Osteocyte (in vitro differentiated cells): ENCODE data around the gene PCDH18. TPM values are rescaled to one million over a fixed set of nuclear protein-coding genes. Genes with fewer than 3 reads are reported as not detected.
"Not testable (repeated sequence)": the region's sequence is repeated elsewhere in the genome, so short reads cannot be mapped to it uniquely, and the experiment has no call there.

ENCODE experiments used
- DNase-seq: peaks from one replicate; pipeline ENCODE4 v3.0.0; 2021; ENCODE audit warnings: mixed read lengths; ENCODE audit not compliant: unreplicated experiment; ENCODE audit errors: extremely low spot score
- H3K27ac Mint-ChIP-seq: one replicate; pipeline ENCODE4 v1.8.0; 2021; ENCODE audit warnings: mild to moderate bottlenecking, mixed read lengths; ENCODE audit not compliant: unreplicated experiment
- H3K27me3 Mint-ChIP-seq: one replicate; pipeline ENCODE4 v1.8.0; 2021; ENCODE audit warnings: mixed read lengths; ENCODE audit not compliant: unreplicated experiment
- H3K36me3 Mint-ChIP-seq: one replicate; pipeline ENCODE4 v1.8.0; 2021; ENCODE audit warnings: mixed read lengths; ENCODE audit not compliant: unreplicated experiment
- H3K4me1 Mint-ChIP-seq: one replicate; pipeline ENCODE4 v1.8.0; 2021; ENCODE audit warnings: mixed read lengths; ENCODE audit not compliant: unreplicated experiment
- H3K4me3 Mint-ChIP-seq: one replicate; pipeline ENCODE4 v1.8.0; 2021; ENCODE audit warnings: mild to moderate bottlenecking, moderate library complexity, mixed read lengths; ENCODE audit not compliant: unreplicated experiment
- H3K9me3 Mint-ChIP-seq: one replicate; pipeline ENCODE4 v1.8.0; 2021; ENCODE audit warnings: mixed read lengths; ENCODE audit not compliant: unreplicated experiment
- total RNA-seq: library from RNA; stranded (reverse); gene quantifications from 2 replicates; pipeline ENCODE4 v1.2.1, GENCODE V29; 2021
- TF ChIP-seq, protein P1 (sequence below): fragments of 200-600 bp; sonication (generic); IDR thresholded peaks from 2 replicates; pipeline ENCODE4 v1.5.0; 2021; ENCODE audit warnings: antibody characterized with exemption, mild to moderate bottlenecking, moderate library complexity

Gene PCDH18
- total RNA-seq, 1 donor from 2014 or later: 74.8 TPM

DNA sequence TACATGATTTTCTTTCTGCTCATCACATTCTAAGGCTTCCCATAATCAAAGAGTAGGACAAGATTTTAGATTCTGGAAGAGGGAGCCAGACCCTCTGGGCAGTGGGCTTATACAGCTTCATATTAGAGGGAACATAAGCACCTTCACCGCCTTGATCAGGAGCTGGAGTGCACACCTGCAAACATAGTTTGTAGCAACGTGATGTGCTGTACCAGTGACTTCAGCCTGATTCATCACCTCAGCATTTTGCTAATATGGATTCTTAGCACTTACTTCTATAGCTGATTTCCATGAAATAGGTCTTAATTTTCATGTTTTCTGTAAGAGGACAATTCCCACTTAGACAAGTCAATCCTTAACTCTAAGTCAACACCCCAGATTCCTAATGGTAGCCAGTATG, 36.7 kb downstream of the PCDH18 start:
- no peaks in the 10 kb centered on the region for H3K9me3 Mint-ChIP-seq
- H3K27me3 Mint-ChIP-seq: no peaks in the 10 kb centered on the region
- H3K4me3 Mint-ChIP-seq: no peak overlapping the region
- no peaks in the 10 kb centered on the region for H3K36me3 Mint-ChIP-seq
- no peak overlapping the region for H3K27ac Mint-ChIP-seq
- no peak for DNase-seq
- no peaks in the 10 kb centered on the region for H3K4me1 Mint-ChIP-seq
- TF ChIP-seq, protein P1, sequence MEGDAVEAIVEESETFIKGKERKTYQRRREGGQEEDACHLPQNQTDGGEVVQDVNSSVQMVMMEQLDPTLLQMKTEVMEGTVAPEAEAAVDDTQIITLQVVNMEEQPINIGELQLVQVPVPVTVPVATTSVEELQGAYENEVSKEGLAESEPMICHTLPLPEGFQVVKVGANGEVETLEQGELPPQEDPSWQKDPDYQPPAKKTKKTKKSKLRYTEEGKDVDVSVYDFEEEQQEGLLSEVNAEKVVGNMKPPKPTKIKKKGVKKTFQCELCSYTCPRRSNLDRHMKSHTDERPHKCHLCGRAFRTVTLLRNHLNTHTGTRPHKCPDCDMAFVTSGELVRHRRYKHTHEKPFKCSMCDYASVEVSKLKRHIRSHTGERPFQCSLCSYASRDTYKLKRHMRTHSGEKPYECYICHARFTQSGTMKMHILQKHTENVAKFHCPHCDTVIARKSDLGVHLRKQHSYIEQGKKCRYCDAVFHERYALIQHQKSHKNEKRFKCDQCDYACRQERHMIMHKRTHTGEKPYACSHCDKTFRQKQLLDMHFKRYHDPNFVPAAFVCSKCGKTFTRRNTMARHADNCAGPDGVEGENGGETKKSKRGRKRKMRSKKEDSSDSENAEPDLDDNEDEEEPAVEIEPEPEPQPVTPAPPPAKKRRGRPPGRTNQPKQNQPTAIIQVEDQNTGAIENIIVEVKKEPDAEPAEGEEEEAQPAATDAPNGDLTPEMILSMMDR: no peak

DNA sequence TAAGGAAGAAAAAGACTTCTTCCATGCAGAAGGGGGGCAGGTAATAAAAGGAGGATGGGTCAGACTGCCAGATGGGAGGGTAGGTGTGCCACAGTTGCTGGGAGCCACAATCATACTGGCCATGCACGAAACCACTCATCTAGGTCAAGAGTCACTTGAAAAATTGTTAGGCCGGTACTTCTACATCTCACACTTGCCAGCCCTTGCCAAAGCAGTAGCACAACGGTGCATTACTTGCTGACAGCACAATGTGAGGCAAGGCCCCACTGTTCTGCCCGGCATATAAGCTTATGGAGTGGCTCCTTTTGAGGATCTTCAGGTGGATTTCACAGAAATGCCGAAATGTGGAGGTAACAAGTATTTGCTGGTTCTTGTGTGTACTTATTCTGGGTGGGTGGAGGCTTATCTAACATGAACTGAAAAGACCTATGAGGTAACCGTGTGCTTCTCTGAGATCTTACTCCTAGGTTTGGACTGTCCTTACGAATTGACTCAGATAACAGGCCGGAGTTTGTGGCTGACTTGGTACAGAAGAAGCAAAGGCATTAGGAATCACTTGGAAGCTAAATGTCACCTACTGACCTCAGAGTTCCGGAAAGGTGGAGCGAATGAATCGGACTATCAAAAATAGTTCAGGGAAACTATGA, 48.9 kb downstream of the PCDH18 start:
- H3K36me3 Mint-ChIP-seq, H3K9me3 Mint-ChIP-seq, H3K4me1 Mint-ChIP-seq, DNase-seq, H3K27ac Mint-ChIP-seq, H3K27me3 Mint-ChIP-seq, H3K4me3 Mint-ChIP-seq: not testable (repeated sequence)

DNA sequence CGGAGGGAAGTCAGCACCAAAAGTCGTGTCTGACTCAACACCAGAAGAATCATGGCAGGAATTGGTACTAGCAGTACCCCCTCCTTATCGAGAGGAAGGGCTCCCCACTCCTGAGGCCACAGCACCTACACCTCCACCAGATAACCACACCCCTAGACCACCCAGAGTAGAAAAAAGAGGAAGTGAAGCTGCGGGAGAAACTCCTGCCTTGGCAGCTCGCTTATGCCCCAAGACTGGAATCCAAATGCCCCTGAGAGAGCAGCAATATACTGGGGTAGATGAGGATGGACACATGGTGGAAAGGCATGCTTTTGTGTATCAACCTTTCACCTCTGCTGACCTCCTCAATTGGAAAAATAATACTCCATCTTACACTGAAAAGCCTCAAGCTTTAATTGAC, 52.6 kb downstream of the PCDH18 start:
- DNase-seq, H3K4me3 Mint-ChIP-seq, H3K27ac Mint-ChIP-seq, H3K27me3 Mint-ChIP-seq, H3K9me3 Mint-ChIP-seq, H3K36me3 Mint-ChIP-seq: not testable (repeated sequence)
- peaks cover 16% of the 10 kb centered on the region for H3K4me1 Mint-ChIP-seq

DNA sequence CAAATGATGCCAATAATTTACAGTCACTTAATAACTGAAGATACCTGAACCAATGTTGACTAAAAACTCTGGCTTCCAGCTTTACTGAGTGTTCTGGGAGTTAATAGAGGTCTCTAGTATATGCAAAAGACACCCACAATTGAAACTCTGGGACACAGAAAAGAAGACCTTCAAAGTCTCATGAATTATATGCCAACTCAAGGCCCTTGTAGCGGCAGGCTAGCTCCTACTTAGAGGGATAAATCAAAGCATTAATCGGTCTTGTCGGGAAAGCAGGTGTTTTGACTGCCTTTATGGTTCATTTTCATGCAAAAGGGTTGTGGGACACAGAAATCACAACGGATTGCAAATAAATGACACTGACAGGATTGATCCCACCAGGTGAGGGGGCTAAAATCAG, 55.9 kb downstream of the PCDH18 start:
- Mint-ChIP-seq H3K36me3 (no peaks in the 10 kb centered on the region), H3K9me3 (peaks cover 7% of the 10 kb centered on the region), H3K27me3 (no peaks in the 10 kb centered on the region), H3K27ac (no peak overlapping the region), H3K4me3 (no peak overlapping the region), H3K4me1 (peaks cover 28% of the 10 kb centered on the region)
- TF ChIP-seq, protein P1: no peak
- no peak for DNase-seq

DNA sequence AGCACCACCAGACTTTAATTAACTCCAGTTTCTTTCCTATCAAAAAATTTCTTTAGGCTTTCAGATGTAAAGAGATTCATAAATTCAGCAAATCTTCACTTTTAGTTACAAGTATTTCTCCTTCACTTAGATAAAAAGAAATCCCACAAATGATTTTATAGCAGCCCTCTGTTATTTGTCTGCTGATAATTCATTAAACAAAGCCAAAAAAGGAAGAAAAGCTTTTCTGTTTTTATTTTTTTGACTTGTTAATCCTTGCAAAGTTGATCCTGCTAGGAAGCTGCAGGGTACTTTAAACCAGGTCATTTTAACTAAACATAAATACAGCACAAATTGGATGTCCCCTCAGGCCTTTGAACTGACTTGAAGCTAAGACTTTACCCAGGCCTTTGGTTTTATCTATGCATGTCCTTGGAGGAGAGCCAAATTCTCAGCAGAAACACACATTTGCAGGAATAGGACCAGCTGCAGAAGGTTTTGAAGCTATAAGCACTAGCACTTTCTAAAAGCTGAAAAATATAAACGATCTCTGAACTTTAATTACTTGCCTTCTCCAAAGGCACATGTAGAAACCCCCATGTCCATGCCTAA, 57.5 kb downstream of the PCDH18 start:
- no peak for DNase-seq
- TF ChIP-seq, protein P1: no peak
- H3K27me3 Mint-ChIP-seq: no peaks in the 10 kb centered on the region
- H3K4me3 Mint-ChIP-seq: no peak overlapping the region
- peaks cover 11% of the 10 kb centered on the region for H3K9me3 Mint-ChIP-seq
- peaks cover 33% of the 10 kb centered on the region for H3K4me1 Mint-ChIP-seq
- peak overlapping the region; percentile 4 for H3K27ac Mint-ChIP-seq
- H3K36me3 Mint-ChIP-seq: no peaks in the 10 kb centered on the region

DNA sequence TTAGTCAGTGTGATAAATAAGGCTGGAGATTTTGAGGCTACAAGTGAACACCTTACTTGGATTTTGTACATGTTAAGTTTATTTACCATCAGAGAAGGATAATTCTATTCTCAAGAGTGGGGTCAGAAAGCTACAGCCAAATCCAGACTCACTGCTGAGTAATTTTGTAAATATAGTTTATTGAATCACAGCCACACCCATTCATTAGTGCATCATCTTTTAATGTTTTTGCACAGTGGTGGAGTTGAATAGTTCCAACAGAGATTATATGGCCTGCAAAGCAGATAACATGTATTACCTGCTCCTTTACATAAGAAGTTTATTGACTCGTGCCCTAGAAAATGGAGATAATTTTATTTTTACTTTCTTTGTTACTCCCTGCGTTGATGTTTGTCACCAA, 60.4 kb downstream of the PCDH18 start:
- peaks cover 35% of the 10 kb centered on the region for H3K4me1 Mint-ChIP-seq
- H3K27ac Mint-ChIP-seq: no peak overlapping the region
- peaks cover 4% of the 10 kb centered on the region for H3K9me3 Mint-ChIP-seq
- DNase-seq: no peak
- TF ChIP-seq, protein P1: no peak
- H3K4me3 Mint-ChIP-seq: no peak overlapping the region
- no peaks in the 10 kb centered on the region for H3K36me3 Mint-ChIP-seq
- no peaks in the 10 kb centered on the region for H3K27me3 Mint-ChIP-seq
